OCI-LY1 (cell line): ENCODE results near the gene TMF1.

Experiments
- CTCF ChIP-seq: fragments of 200-600 bp; sonication (generic), shearing (Covaris generic); IDR thresholded peaks from 2 replicates; pipeline ENCODE4 v1.5.1; 2017; ENCODE audit warnings: mild to moderate bottlenecking, antibody characterized with exemption, low read length, moderate library complexity, mixed read lengths
- EZH2 ChIP-seq: fragments of 200-600 bp; sonication (generic), shearing (Covaris generic); IDR thresholded peaks from 2 replicates; pipeline ENCODE4 v1.8.0; 2017; ENCODE audit warnings: borderline replicate concordance, mixed run types, mild to moderate bottlenecking, antibody characterized with exemption, low read length, moderate library complexity, mixed read lengths

- TF ChIP-seq EZH2 (no peak), CTCF (no peak)
Measured at GRCh38 chr3:69004138-69004537, 48.0 kb downstream of the TMF1 start.
